DND-41 (cell line): ENCODE data around the gene USH1C.

Source experiments
- EZH2 ChIP-seq: IDR thresholded peaks from 3 replicates; pipeline ENCODE4 v1.6.1; 2012; ENCODE audit warnings: borderline replicate concordance, low read depth, mild to moderate bottlenecking, moderate library complexity, low read length, inconsistent platforms; ENCODE audit not compliant: severe bottlenecking
- TF ChIP-seq, protein P1 (sequence below): IDR thresholded peaks from 2 replicates; pipeline ENCODE4 v1.5.1; 2012; ENCODE audit warnings: borderline replicate concordance, low read length, moderate library complexity, mild to moderate bottlenecking; ENCODE audit not compliant: poor library complexity, severe bottlenecking; ENCODE audit errors: extremely low read depth

DNA sequence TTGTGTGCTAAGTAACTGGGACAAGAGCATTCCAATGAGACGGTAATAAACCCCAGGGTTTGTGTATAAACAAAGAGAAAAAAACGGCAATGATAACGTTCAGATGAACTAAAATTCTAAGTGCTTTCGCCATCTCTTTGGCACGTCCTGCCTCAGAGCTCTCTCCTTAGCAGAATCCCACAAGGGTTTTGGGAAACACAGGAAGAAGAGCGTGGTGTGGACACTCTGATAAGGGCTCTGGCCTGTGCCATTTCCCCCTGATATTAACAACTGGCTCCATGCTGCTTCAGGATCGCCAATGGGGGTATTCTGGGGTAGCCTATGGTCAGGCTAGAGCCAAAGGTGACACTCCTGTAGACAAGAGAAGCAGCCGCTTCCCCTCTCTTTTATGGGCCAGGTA, 85.9 kb downstream of the USH1C start:
- TF ChIP-seq, protein P1, sequence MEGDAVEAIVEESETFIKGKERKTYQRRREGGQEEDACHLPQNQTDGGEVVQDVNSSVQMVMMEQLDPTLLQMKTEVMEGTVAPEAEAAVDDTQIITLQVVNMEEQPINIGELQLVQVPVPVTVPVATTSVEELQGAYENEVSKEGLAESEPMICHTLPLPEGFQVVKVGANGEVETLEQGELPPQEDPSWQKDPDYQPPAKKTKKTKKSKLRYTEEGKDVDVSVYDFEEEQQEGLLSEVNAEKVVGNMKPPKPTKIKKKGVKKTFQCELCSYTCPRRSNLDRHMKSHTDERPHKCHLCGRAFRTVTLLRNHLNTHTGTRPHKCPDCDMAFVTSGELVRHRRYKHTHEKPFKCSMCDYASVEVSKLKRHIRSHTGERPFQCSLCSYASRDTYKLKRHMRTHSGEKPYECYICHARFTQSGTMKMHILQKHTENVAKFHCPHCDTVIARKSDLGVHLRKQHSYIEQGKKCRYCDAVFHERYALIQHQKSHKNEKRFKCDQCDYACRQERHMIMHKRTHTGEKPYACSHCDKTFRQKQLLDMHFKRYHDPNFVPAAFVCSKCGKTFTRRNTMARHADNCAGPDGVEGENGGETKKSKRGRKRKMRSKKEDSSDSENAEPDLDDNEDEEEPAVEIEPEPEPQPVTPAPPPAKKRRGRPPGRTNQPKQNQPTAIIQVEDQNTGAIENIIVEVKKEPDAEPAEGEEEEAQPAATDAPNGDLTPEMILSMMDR = no peak
- TF ChIP-seq EZH2 = no peak
